Astrocyte (in vitro differentiated cells and primary cell): ENCODE measurements around the gene WNT3.

Experiments used
- CTCF ChIP-seq: IDR thresholded peaks from 2 replicates; pipeline ENCODE4 v1.5.1; 2011; ENCODE audit warnings: low read depth, mild to moderate bottlenecking, inconsistent platforms, low read length, moderate library complexity; ENCODE audit not compliant: insufficient read depth
- EZH2 ChIP-seq: IDR thresholded peaks from 2 replicates; pipeline ENCODE4 v1.6.1; 2012; ENCODE audit warnings: mild to moderate bottlenecking, low read length, inconsistent platforms; ENCODE audit not compliant: insufficient read depth

DNA sequence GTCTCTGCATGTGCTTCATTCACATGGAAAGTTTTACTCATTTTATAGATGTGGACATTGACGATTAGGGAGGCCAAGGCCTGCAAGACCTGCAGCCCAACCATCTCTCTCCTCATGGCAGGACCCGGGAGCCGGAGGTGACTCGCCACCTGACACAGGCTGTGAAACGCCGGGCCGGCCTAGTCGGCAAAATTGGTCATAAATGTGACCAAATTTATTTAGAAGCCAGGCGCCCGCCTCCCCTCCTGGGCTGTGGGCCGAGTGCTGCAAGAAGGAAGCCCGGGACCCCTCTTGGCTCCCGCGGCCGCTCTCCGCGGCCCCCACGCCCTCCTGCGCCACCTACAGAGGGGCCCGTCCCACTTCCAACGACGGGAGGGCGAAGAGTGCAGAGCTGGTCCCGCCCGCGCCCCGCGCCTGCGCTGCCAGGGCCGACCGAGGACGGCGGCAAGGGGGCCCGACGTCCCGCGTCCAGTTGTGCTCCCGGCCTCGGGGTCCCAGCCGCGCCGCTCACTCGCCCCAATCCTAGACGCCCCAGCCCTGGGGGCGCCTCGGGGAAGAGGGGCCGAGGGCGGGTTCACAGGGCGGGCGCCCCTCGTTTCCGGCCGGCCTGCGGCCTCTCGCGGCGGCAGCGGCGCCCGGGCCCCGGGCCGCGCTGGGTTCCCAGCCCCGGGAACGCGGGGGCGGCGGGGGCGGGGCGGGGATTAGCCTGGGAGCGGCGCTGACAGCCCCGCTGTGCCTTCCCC lies 47.5 kb downstream of the WNT3 start:
- TF ChIP-seq CTCF (no peak), EZH2 (no peak)
